Glutamatergic neuron (in vitro differentiated cells): Measurements from ENCODE around the gene MALAT1. TPM values are rescaled to one million over a fixed set of nuclear protein-coding genes. Genes with fewer than 3 reads are reported as not detected.

ENCODE experiments used
- DNase-seq: peaks from one replicate; pipeline ENCODE4 v3.0.0; 2022
- H3K27ac Mint-ChIP-seq: one replicate; pipeline ENCODE4 v1.8.0; 2020; ENCODE audit warnings: mild to moderate bottlenecking, mixed read lengths, inconsistent platforms; ENCODE audit not compliant: unreplicated experiment
- H3K27me3 Mint-ChIP-seq: one replicate; pipeline ENCODE4 v1.8.0; 2020; ENCODE audit warnings: mild to moderate bottlenecking, moderate library complexity, mixed read lengths, inconsistent platforms; ENCODE audit not compliant: unreplicated experiment
- H3K36me3 Mint-ChIP-seq: one replicate; pipeline ENCODE4 v1.8.0; 2020; ENCODE audit warnings: mild to moderate bottlenecking, mixed read lengths, inconsistent platforms; ENCODE audit not compliant: unreplicated experiment
- H3K4me1 Mint-ChIP-seq: one replicate; pipeline ENCODE4 v1.8.0; 2020; ENCODE audit warnings: mild to moderate bottlenecking, low read depth, mixed read lengths, inconsistent platforms; ENCODE audit not compliant: unreplicated experiment
- H3K4me3 Mint-ChIP-seq: one replicate; pipeline ENCODE4 v1.8.0; 2020; ENCODE audit warnings: mild to moderate bottlenecking, mixed read lengths, inconsistent platforms; ENCODE audit not compliant: unreplicated experiment
- H3K9me3 Mint-ChIP-seq: one replicate; pipeline ENCODE4 v1.8.0; 2020; ENCODE audit warnings: mild to moderate bottlenecking, moderate library complexity, mixed read lengths, inconsistent platforms; ENCODE audit not compliant: unreplicated experiment
- CTCF ChIP-seq: fragments of 200-600 bp; sonication (generic); IDR thresholded peaks from one replicate; pipeline ENCODE4 v1.5.0; 2021; ENCODE audit not compliant: partially characterized antibody, unreplicated experiment
- total RNA-seq: library from RNA; stranded (reverse); fragmentation: NEBNext Ultra II Directional; extraction: Animal tissue kit (Norgen Biotek cat#: 25700); gene quantifications from one replicate; pipeline ENCODE4 v1.2.1, GENCODE V29; 2021; ENCODE audit not compliant: unreplicated experiment

Gene MALAT1
- total RNA-seq, 1 donor from 2014 or later: 18,218 TPM

DNA sequence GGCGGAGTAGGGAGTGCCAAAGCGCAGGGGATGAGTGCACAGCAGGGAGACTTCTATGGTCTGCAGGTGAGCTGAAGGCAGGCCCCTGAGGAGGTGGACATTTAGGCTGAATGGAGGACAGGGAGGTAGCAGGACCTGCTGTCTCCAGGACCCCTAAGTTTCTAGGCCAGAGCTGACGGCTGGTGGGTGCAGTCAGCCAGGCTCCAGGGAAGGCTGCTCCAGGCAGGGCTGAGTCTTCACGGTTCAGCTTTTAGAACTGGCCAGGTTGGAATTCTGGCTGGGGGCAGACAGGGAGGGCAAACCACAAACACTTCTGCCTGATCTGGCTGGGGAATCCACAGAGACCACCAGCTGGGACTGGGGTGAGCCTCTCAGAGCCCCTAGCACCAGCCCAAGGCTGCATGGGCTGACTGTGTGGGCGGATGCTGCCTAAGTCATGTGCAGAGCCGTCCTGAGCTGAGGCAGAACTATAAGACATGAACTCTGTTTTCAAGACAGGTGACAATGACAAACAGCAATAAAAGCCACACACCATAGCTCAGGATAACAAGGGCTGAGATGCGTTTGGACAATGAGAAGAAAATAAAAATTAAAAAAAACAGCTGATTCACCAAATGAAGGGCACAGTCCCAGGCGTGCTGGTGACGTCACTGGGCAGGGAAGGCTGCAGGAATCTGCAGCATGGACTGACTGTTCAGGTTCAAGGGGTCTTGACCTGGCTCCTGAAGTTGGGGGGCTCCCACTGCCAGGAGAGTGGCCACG lies 10.4 kb upstream of the MALAT1 start:
- Mint-ChIP-seq H3K27me3 (peaks cover 18% of the 10 kb centered on the region), H3K4me3 (peak overlapping the region; percentile 87), H3K36me3 (no peaks in the 10 kb centered on the region), H3K27ac (peak overlapping the region; percentile 99), H3K4me1 (peaks cover 59% of the 10 kb centered on the region), H3K9me3 (peaks cover 12% of the 10 kb centered on the region)
- DNase-seq: peak; percentile 42
- no peak for TF ChIP-seq CTCF

GRCh38 chr11:65489035-65489705 lies 9.7 kb upstream of the MALAT1 start:
- peak overlapping the region; percentile 87 for H3K4me3 Mint-ChIP-seq
- H3K9me3 Mint-ChIP-seq: peaks cover 12% of the 10 kb centered on the region
- peaks cover 63% of the 10 kb centered on the region for H3K4me1 Mint-ChIP-seq
- H3K36me3 Mint-ChIP-seq: no peaks in the 10 kb centered on the region
- no peak for TF ChIP-seq CTCF
- H3K27me3 Mint-ChIP-seq: peaks cover 18% of the 10 kb centered on the region
- no peak for DNase-seq
- peak overlapping the region; percentile 99 for H3K27ac Mint-ChIP-seq

GRCh38 chr11:65489706-65490320 lies 9.0 kb upstream of the MALAT1 start:
- TF ChIP-seq CTCF: no peak
- H3K27ac Mint-ChIP-seq: peak overlapping the region; percentile 99
- DNase-seq: peak; percentile 40
- peaks cover 12% of the 10 kb centered on the region for H3K9me3 Mint-ChIP-seq
- H3K36me3 Mint-ChIP-seq: no peaks in the 10 kb centered on the region
- peaks cover 18% of the 10 kb centered on the region for H3K27me3 Mint-ChIP-seq
- H3K4me3 Mint-ChIP-seq: peak overlapping the region; percentile 68
- H3K4me1 Mint-ChIP-seq: peaks cover 66% of the 10 kb centered on the region

DNA sequence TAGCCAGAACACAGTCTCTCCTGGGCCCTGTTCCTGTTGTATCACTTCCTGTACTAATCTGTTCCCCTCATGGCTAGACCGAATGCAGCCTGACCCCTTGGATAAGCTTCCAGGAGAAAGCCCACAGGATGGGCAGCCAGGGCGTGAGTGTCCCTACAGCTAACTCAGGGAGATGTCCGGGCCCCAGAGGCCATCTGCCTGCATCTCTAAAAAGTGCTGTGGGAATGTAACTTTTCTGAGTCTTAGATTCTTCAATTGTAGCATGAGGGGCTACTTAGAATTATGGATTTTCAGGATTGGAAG lies 7.7 kb upstream of the MALAT1 start:
- peaks cover 18% of the 10 kb centered on the region for H3K27me3 Mint-ChIP-seq
- no peaks in the 10 kb centered on the region for H3K36me3 Mint-ChIP-seq
- DNase-seq: no peak
- H3K27ac Mint-ChIP-seq: peak overlapping the region; percentile 99
- H3K4me3 Mint-ChIP-seq: peak overlapping the region; percentile 50
- peaks cover 61% of the 10 kb centered on the region for H3K4me1 Mint-ChIP-seq
- TF ChIP-seq CTCF: no peak
- H3K9me3 Mint-ChIP-seq: peaks cover 13% of the 10 kb centered on the region
